HG02884 (cell line): ENCODE data around the gene KDM2A.

ENCODE experiments used
- ATAC-seq: cut with Tn5 transposase; IDR thresholded peaks from one replicate; pipeline ENCODE4 v1.9.1; 2021; ENCODE audit warnings: mild to moderate bottlenecking, moderate library complexity; ENCODE audit not compliant: unreplicated experiment

Gene KDM2A

GRCh38 chr11:67282876-67283371 lies 163.9 kb downstream of the KDM2A start:
- no peak for ATAC-seq

GRCh38 chr11:67283481-67283963 lies 164.5 kb downstream of the KDM2A start:
- ATAC-seq, result no peak

DNA sequence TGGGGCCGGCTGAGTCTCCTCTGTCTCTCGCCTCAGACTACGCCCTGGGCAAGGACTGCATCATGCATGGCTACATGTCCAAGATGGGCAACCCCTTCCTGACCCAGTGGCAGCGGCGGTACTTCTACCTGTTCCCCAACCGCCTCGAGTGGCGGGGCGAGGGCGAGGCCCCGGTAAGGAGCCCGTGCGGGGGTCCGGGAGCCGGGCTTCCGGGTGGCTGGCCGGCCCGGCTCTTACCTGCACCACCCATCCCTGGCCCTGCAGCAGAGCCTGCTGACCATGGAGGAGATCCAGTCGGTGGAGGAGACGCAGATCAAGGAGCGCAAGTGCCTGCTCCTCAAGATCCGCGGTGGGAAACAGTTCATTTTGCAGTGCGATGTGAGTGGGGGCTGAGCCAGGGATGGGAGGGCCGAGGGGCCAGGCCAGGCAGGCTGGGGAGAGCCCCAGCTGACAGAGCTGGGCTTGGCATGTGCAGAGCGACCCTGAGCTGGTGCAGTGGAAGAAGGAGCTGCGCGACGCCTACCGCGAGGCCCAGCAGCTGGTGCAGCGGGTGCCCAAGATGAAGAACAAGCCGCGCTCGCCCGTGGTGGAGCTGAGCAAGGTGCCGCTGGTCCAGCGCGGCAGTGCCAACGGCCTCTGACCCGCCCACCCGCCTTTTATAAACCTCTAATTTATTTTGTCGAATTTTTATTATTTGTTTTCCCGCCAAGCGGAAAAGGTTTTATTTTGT lies 165.9 kb downstream of the KDM2A start:
- ATAC-seq, result no peak

- no peak for ATAC-seq
Measured at GRCh38 chr11:67285541-67286498, 166.8 kb downstream of the KDM2A start.

DNA sequence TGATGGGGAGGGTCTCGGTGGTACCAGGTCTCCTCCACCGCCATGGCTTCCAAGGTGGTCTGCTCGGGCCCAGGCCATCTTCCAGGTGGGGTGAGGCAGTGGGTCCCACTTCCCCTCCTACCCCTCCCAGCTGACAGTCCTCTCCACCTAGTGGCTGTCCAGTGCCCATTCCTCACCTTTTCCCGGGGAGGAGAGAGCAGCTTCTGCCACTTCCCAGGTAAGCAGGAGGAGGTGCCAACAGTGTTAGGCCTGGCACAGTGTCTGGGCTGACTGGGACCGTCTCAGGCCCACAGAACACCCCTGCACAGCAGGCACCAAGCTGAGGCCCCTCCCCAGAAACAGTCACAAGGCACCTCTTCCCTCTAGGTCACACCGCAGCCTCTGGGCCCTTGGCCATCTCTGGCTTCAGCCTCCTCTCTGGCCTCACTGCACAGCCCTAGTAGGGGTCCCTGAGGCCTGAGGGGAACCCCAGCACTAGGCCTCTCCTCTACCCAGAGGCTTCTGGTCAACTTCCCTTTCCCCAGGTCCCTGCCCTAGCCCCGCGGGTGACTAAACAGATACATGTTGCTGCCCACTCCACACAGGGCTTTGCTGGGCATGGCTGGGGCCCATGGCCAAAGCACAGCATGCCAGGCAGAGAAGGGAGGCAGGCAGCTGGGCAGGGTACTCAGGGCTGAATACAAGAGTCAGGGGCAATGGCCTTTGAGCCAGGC lies 167.7 kb downstream of the KDM2A start:
- no peak for ATAC-seq

GRCh38 chr11:67287355-67288197 lies 168.5 kb downstream of the KDM2A start:
- ATAC-seq, result no peak

- ATAC-seq, result no peak
Measured at GRCh38 chr11:67288198-67288451, 169.1 kb downstream of the KDM2A start.

DNA sequence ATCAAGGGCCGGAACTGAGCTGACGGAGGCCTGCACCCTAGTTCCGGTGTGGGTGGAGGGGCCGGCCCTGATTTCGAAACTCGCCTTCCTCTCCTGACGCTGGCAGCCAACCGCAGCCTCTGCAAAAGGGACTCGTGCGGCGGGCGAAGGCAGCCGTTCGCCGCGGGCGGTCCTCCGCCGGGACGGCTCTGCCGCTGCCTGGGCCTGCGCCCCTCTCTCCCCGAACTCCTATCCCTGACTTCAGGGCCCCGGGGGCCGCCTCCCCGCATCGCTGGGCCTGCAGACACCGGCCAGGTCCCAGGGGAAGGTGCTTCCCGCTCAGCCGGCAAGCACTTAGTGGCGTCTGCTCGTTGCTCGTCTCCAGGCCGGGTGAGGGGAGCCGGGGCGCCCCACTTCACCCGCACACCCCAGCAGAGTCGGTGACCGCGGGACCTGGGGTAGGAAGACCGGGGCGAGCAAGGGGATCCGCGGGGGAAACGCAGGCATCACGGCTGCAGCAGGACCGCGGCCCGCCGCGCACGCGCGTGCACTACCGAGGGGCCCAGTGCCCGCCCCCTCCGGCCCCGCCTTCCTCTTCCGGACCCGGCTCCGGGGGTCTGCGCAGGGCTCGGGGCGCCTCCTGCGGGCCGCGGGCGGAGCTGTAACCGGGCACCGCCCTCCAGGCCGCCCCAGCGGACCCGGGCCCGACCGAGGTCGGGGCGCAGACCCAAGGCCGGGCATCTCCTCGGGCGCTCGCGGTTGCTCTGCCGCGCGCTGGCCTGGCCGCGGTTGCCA lies 169.6 kb downstream of the KDM2A start:
- ATAC-seq, result peak; percentile 49

- ATAC-seq, result no peak
Measured at GRCh38 chr11:67289226-67289650, 170.2 kb downstream of the KDM2A start, which contains the start of gene ANKRD13D. Gene ANKRD13D, plus strand, starts transcription at chr11:67289303. Its CDS starts 158 bp downstream, at chr11:67289461.

DNA sequence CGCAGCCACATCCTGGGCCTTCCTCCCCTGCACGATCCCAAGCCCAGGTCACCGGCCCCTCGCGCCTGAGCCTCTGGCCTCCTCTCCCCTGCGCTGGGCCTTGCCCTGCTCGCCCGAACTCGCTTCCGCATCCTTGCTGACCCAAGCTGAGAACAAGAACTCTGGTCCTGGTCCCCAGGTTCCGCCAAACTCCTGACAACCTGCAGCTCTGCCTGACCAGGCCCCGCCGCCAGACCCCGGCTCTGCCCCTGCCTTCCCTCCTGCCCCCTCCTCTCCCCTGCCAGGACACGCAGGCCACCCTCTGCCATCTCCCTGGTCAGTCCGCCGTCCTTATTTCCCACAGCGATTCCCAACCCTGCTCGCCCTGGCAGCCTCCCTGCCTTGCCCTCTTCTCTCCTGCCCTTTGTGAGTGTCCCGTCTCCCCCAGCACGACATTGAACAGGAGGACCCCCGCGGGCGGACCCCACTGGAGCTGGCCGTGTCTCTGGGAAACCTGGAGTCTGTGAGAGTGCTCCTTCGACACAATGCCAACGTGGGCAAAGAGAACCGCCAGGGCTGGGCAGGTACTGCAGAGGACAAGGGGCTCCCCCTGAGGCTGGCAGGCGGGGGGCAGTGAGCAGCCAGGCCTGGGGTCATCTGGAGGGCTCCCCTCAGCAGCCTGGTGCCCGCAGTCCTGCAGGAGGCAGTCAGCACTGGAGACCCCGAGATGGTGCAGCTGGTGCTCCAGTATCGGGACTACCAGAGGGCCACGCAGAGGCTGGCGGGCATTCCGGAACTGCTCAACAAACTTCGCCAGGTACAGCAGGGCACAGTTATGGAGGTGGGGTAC lies 170.8 kb downstream of the KDM2A start:
- no peak for ATAC-seq

- ATAC-seq, result no peak
Measured at GRCh38 chr11:67290801-67291200, 171.7 kb downstream of the KDM2A start.

- ATAC-seq, result no peak
Measured at GRCh38 chr11:67291481-67292381, 172.7 kb downstream of the KDM2A start.

DNA sequence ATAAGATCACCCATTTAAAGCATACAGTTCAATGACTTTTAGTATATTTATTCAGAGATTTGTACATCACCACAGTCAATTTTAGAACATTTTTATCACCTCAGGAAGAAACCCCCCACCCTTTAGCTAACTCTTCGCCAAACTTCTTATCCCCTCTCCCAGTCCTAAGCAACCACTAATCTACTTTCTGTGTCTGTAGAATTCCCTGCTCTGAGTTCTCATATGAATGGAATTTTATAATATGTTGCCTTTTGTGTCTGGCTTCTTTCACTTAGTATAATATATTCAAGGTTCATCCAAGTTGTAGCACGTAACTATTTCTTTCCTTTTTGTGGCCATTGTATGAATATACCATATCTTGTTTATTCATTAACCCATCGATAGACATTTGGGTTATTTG lies 173.6 kb downstream of the KDM2A start:
- ATAC-seq, result no peak

- no peak for ATAC-seq
Measured at GRCh38 chr11:67293090-67293489, 174.0 kb downstream of the KDM2A start.

DNA sequence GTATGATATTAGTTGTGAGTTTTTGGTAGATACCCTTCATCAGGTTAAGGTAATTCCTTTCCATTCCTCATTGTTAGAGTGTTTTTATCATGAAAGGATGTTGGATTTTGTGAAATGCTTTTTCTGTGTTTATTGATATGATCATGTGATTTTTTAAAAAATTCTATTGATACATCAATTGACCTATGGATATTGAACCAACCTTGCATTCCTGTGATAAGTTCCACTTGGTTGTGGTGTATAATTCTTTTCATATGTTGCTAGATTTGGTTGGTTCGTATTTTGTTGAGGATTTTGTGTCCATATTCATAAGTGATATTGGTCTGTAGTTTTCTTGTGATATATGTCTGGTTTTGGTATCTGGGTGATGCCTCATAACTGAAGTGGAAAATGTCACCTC lies 176.8 kb downstream of the KDM2A start:
- ATAC-seq, result no peak

DNA sequence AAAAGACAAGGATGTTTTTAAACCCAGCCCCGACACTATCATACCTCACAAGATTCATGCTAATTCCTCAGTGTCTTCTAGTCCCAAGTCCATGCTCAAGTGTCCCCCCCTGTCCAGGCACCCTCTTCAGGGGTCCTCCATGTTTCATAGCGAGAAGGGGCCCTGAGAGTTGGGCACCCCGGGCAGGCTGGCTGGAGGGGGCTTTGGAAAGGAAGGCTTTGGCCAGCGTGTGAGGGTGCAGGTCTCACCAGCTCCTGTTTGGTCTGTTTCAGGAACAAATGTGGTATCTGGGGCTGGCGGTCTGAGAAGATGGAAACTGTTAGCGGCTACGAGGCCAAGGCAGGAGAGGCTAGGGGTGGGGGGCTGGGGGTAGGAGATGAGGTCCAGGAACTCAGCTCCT lies 179.7 kb downstream of the KDM2A start:
- no peak for ATAC-seq

DNA sequence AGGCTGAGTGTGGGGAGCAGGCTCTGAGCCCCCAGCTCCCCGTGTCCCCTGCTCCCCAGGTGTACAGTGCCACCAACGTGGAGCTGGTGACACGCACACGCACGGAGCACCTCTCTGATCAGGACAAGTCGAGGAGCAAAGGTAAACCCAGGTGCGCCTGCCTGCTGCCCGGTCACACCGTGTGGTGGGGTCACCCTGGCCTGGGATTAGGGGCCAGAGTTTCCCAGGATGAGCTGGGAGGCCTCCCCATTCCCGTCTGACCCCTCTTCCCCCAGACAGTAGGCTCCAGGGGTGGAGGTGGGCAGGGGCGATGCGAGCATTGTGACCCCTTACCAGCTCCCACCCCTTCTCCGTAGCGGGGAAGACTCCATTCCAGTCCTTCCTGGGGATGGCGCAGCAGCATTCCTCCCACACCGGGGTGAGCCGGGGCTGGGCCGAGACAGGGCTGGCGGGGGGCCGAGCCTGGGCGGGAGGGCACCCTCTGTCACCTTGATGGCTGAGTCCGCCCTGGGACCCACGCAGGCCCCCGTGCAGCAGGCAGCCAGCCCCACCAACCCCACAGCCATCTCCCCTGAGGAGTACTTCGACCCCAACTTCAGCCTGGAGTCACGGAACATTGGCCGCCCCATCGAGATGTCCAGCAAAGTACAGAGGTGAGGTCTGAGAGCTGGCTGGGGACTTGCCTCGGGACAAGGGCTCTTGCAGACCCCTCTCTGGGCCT lies 180.6 kb downstream of the KDM2A start:
- ATAC-seq, result no peak
